Parathyroid adenoma (tissue), 2 donors: ENCODE data around the gene ZNRF3.

ENCODE experiments used
- H2AFZ ChIP-seq: fragments of 300-600 bp; sonication (generic); one replicate; pipeline ENCODE4 v1.7.0; 2017; ENCODE audit warnings: antibody characterized with exemption, mild to moderate bottlenecking
- H3K27ac ChIP-seq: fragments of 300-600 bp; sonication (generic); one replicate; pipeline ENCODE4 v1.7.0; 2017
- H3K27me3 ChIP-seq: fragments of 300-600 bp; sonication (generic); one replicate; pipeline ENCODE4 v1.7.0; 2017; ENCODE audit warnings: low read length; ENCODE audit not compliant: control insufficient read depth, insufficient read depth
- H3K36me3 ChIP-seq: fragments of 300-600 bp; sonication (generic); one replicate; pipeline ENCODE4 v1.7.0; 2017; ENCODE audit warnings: low read length; ENCODE audit not compliant: control insufficient read depth, insufficient read depth
- H3K4me1 ChIP-seq: fragments of 300-600 bp; sonication (generic); one replicate; pipeline ENCODE4 v1.7.0; 2017; ENCODE audit warnings: control low read depth
- H3K4me2 ChIP-seq: fragments of 300-600 bp; sonication (generic); one replicate; pipeline ENCODE4 v1.7.0; 2017; ENCODE audit warnings: low read length
- H3K4me3 ChIP-seq: fragments of 300-600 bp; sonication (generic); one replicate; pipeline ENCODE4 v1.7.0; 2017; ENCODE audit warnings: low read depth, low read length
- H3K79me2 ChIP-seq: fragments of 300-600 bp; sonication (generic); one replicate; pipeline ENCODE4 v1.7.0; 2017; ENCODE audit warnings: control low read depth
- H3K9ac ChIP-seq: fragments of 300-600 bp; sonication (generic); one replicate; pipeline ENCODE4 v1.7.0; 2017; ENCODE audit warnings: mild to moderate bottlenecking
- H3K9me3 ChIP-seq: fragments of 300-600 bp; sonication (generic); one replicate; pipeline ENCODE4 v1.7.0; 2017; ENCODE audit warnings: low read length; ENCODE audit not compliant: control insufficient read depth
- CTCF ChIP-seq: fragments of 300-600 bp; sonication (generic); IDR thresholded peaks from one replicate; pipeline ENCODE4 v1.7.0; 2017; ENCODE audit warnings: antibody characterized with exemption, mild to moderate bottlenecking
- donor health status: primary hyperparathyroidism.

The ZNRF3 gene

DNA sequence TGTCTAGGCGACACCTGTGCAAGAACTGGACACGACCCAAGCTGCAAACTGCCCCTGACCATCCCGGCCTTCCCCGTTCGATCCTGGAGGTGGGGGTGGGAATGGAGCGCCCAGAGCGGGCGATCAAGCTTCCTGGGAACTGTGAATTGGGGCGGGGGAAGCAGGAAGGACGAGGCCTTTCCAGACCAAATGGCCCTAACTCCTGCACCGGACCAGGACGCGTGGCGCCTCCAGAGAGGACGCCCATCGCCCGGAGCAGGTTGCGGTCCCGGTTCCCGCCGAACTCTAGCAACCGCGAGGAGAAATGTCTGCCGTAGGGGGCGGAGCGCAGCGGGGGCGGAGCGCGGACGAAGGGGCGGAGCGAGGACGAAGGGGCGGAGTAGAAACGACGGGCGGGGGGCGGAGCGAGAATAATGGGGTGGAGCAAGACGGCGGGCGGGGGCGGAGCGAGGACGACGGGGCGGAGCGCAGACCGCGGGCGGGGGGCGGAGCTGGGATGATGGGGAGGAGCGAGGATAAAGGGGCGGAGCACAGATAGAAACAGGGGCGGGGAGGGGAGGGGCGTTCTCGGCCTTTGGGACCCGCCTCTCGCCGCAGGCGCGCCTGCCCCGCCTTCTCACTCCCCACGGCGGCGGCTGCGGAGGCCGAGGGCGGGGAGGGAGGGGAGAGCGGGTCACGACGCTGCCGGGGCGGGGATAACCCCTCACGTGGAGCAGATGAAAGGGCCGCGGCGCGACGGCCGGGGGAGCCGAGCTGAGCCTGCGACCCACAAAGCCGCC lies at the start of gene ZNRF3:
Gene ZNRF3, plus strand, starts transcription at position 695 of the 779 bp plus-strand sequence. CDS start 195 bp downstream, outside the sequence.
- H2AFZ ChIP-seq, result peak within 1 kb of the TSS; percentile 87
- peak within 1 kb of the TSS; percentile 70 for H3K4me3 ChIP-seq
- TF ChIP-seq CTCF, result no peak
- H3K36me3 ChIP-seq, result no peaks in the 10 kb centered on the region
- peak within 1 kb of the TSS; percentile 1 for H3K27ac ChIP-seq
- H3K9ac ChIP-seq, result no peak within 1 kb of the TSS
- no peaks in the 10 kb centered on the region for H3K4me1 ChIP-seq
- H3K4me2 ChIP-seq, result peak within 1 kb of the TSS; percentile 88
- H3K9me3 ChIP-seq, result no peaks in the 10 kb centered on the region
- no peaks in the 10 kb centered on the region for H3K79me2 ChIP-seq
- H3K27me3 ChIP-seq, result no peaks in the 10 kb centered on the region

DNA sequence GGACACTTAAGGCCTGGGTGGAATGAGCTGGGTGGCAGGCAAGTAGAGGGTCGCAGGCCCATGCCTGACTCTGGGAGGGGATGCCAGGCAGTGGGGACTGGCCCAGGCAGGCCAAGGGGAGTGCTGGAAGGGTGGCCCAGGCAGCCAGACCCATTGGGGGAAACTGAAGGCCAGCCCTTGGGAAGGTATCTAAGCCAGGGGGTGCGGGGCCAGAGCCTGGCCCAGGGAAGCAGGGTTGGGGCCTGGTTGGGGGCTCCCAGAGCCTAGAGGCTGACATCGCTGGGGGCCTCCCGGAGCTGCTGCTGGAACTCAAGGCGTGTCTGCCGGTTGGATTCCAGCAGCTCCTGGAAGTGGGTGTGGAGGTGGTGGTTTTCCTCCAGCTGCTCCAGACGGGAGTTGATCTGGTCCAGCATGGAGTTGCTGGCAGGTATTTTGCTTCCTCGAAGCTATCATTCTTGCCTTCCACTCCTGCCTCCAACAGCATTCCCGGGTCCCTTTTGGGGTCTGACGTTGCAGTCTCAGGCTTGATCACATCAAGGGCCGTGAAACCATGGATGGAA lies 47.7 kb upstream of the ZNRF3 start:
- no peak overlapping the region for H3K27ac ChIP-seq
- H3K4me2 ChIP-seq, result no peak overlapping the region
- no peaks in the 10 kb centered on the region for H3K79me2 ChIP-seq
- no peak overlapping the region for H2AFZ ChIP-seq
- no peaks in the 10 kb centered on the region for H3K27me3 ChIP-seq
- no peaks in the 10 kb centered on the region for H3K36me3 ChIP-seq
- H3K4me3 ChIP-seq, result no peak overlapping the region
- no peaks in the 10 kb centered on the region for H3K4me1 ChIP-seq
- no peak for TF ChIP-seq CTCF
- no peaks in the 10 kb centered on the region for H3K9me3 ChIP-seq
- no peak overlapping the region for H3K9ac ChIP-seq

DNA sequence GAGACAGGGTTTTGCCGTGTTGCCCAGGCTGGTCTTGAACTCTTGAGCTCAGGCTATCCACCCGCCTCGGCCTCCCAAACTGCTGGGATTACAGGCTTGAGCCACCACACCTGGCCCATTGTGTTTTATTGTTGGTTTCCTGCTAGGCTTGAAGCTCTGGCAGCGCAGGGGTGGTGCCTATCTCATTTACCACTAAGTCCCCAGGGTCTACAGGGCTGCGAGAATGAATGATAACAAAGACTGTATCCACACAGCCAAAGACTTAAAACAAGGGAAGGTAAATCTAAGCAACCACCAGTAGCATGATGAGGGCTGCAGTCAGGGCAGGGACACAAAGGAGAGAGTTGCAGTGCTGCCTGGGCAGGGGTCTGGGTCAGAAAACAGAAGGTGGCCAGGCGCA lies 45.7 kb upstream of the ZNRF3 start:
- no peaks in the 10 kb centered on the region for H3K4me1 ChIP-seq
- no peak overlapping the region for H3K4me2 ChIP-seq
- no peak for TF ChIP-seq CTCF
- H3K27me3 ChIP-seq, result no peaks in the 10 kb centered on the region
- H3K4me3 ChIP-seq, result no peak overlapping the region
- H3K9me3 ChIP-seq, result no peaks in the 10 kb centered on the region
- no peak overlapping the region for H3K27ac ChIP-seq
- H2AFZ ChIP-seq, result no peak overlapping the region
- no peak overlapping the region for H3K9ac ChIP-seq
- no peaks in the 10 kb centered on the region for H3K79me2 ChIP-seq
- H3K36me3 ChIP-seq, result no peaks in the 10 kb centered on the region

- no peak overlapping the region for H3K4me2 ChIP-seq
- no peak overlapping the region for H3K9ac ChIP-seq
- H3K36me3 ChIP-seq, result no peaks in the 10 kb centered on the region
- no peak overlapping the region for H3K27ac ChIP-seq
- no peaks in the 10 kb centered on the region for H3K4me1 ChIP-seq
- TF ChIP-seq CTCF, result no peak
- H3K27me3 ChIP-seq, result no peaks in the 10 kb centered on the region
- H3K79me2 ChIP-seq, result no peaks in the 10 kb centered on the region
- H3K4me3 ChIP-seq, result no peak overlapping the region
- H2AFZ ChIP-seq, result no peak overlapping the region
- H3K9me3 ChIP-seq, result no peaks in the 10 kb centered on the region
Measured at GRCh38 chr22:28838971-28839370, 44.4 kb upstream of the ZNRF3 start.
